ENCODE measurements around the gene CD79A. TPM values are rescaled to one million over a fixed set of nuclear protein-coding genes. Genes with fewer than 3 reads are reported as not detected.

The CD79A gene
- total RNA-seq, 1 donor from 2014 or later, result 0.84 TPM

Other genes with a start within 250 kb of the CD79A start
- gene CEACAM7, start 189.0 kb upstream of the CD79A start, total RNA-seq, result not detected in 2 replicates
- not detected in 2 replicates for gene CEACAM5, start 168.7 kb upstream of the CD79A start, total RNA-seq
- gene CEACAM6, start 121.7 kb upstream of the CD79A start, total RNA-seq, result not detected in 2 replicates
- not detected in 2 replicates for gene CEACAM3, start 80.7 kb upstream of the CD79A start, total RNA-seq
- gene LYPD4, start 32.6 kb upstream of the CD79A start, total RNA-seq, result not detected in 2 replicates
- not detected in 2 replicates for gene DMRTC2, start 32.2 kb upstream of the CD79A start, total RNA-seq
- 2,928 and 2,943 TPM in 2 replicates for gene RPS19, start 17.0 kb upstream of the CD79A start, total RNA-seq
- gene ARHGEF1, start 5.9 kb downstream of the CD79A start, total RNA-seq, result 340 and 353 TPM in 2 replicates
- gene ERFL, start 51.2 kb downstream of the CD79A start, total RNA-seq, result 2.1 and 2.3 TPM in 2 replicates
- 54.0 and 57.6 TPM in 2 replicates for gene RABAC1, start 82.0 kb downstream of the CD79A start, total RNA-seq
- 0.97 and 1.7 TPM in 2 replicates for gene ATP1A3, start 117.0 kb downstream of the CD79A start, total RNA-seq
- gene GRIK5, start 192.9 kb downstream of the CD79A start, total RNA-seq, result 2.4 and 3.3 TPM in 2 replicates
- 15.7 and 16.6 TPM in 2 replicates for gene ZNF574, start 198.9 kb downstream of the CD79A start, total RNA-seq

Data from activated T-helper 2 cell treated with anti-CD3 and anti-CD28 coated beads, Interferon-gamma antibody, Interleukin-2, Interleukin-4, amounts not matched to agents 10 μg/mL and 5 μg/mL and 100 μg/mL, durations not matched to agents 14 hours and 24 hours and 36 hours (primary cell).